Thyroid gland (tissue), 4 donors: ENCODE measurements around the gene TMEM217. TPM values are rescaled to one million over a fixed set of nuclear protein-coding genes. Genes with fewer than 3 reads are reported as not detected.

Experiments used
- DNase-seq, 2 donors: peaks; one replicate each; pipeline ENCODE4 v3.0.0-alpha.2; 2019
- H3K27ac ChIP-seq, 3 donors: fragments of 200-600 bp; sonication (generic); 1 replicate in 2 of 3; 2 replicates in 1 of 3; pipeline ENCODE4 v1.5.1; 2016 to 2019; ENCODE audit warnings: mild to moderate bottlenecking in 1 of 3, moderate library complexity in 1 of 3
- H3K27me3 ChIP-seq: fragments of 200-600 bp; sonication (generic); one replicate; pipeline ENCODE4 v1.5.1; 2019
- H3K36me3 ChIP-seq, 2 donors: fragments of 200-600 bp; sonication (generic); one replicate each; pipeline ENCODE4 v1.5.1; 2016 to 2019
- H3K4me1 ChIP-seq, 2 donors: fragments of 200-600 bp; sonication (generic); one replicate each; pipeline ENCODE4 v1.5.1; 2017 to 2019
- H3K4me3 ChIP-seq, 3 donors: fragments of 200-600 bp; sonication (generic); replicated peaks in 1 of 3; 1 replicate in 2 of 3; 2 replicates in 1 of 3; pipeline ENCODE4 v1.5.1; 2016; ENCODE audit warnings: mild to moderate bottlenecking in 1 of 3
- H3K9me3 ChIP-seq: fragments of 200-600 bp; sonication (generic); one replicate; pipeline ENCODE4 v1.5.1; 2017
- POLR2A ChIP-seq, 2 donors: fragments of 450-650 bp; IDR thresholded peaks; one replicate each; pipeline ENCODE4 v1.6.1; 2017; ENCODE audit warnings: antibody characterized with exemption in 2 of 2, mild to moderate bottlenecking in 2 of 2, moderate library complexity in 1 of 2
- WGBS, 2 donors: methylation state at CpG; one replicate each; pipeline ENCODE4 v1.1.5; 2017; 5-methylcytosine and 5-hydroxymethylcytosine counted together
- intact Hi-C: fragments of 100-400 bp; cut with DNase I; formaldehyde crosslinking; loops from one replicate; pipeline ENCODE4 v1.15.1; 2023
- total RNA-seq, 4 donors: library from RNA; depleted of rRNA; stranded (reverse); fragments of >200 nt; gene quantifications; one replicate each; pipeline ENCODE4 v1.2.3, GENCODE V29; 2016
- TF ChIP-seq, protein P1 (sequence below), 6 experiments: fragments of 200-600 bp in 3 of 6; fragments of 450-650 bp in 3 of 6; sonication (generic) in 3 of 6; IDR thresholded peaks; one replicate each; pipeline ENCODE4 v1.5.1; 2016 to 2019; ENCODE audit warnings: antibody characterized with exemption in 6 of 6, mild to moderate bottlenecking in 2 of 6, inconsistent platforms in 1 of 6, moderate library complexity in 1 of 6

Gene TMEM217
- total RNA-seq, 4 donors from 2014 or later = 0.22 to 3.8 (median 1.0) TPM; not detected in 1

DNA sequence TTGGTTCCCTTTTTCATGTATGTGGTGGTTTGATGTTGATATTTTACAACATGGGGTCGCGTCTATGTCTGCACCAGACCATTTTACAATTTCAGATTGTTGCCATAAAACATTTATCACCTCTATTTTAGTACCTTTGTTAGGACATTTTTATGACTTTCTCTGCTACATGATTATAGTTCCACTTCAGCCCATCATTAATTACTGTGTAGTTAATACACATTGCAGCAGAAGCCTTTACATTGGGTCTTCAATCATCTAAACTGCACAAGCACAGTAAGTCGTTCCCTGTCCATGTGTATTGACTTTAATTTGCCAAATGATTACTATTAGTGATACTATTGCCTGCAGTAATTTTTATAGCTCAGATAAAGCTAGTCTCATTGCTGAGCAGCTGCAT is 15.7 kb upstream of the TMEM217 start:
- DNase-seq = no peak
- Histone ChIP-seq H3K27ac (no peak overlapping the region), H3K4me3 (no peak overlapping the region), H3K9me3 (no peaks in the 10 kb centered on the region), H3K36me3 (no peaks in the 10 kb centered on the region), H3K4me1 (no peaks in the 10 kb centered on the region), H3K27me3 (no peaks in the 10 kb centered on the region)
- 87 to 88% methylated on average over 3 of the region's 3 CpGs for WGBS, 2 donors
- intact Hi-C loops = no loop called here
- TF ChIP-seq, protein P1, sequence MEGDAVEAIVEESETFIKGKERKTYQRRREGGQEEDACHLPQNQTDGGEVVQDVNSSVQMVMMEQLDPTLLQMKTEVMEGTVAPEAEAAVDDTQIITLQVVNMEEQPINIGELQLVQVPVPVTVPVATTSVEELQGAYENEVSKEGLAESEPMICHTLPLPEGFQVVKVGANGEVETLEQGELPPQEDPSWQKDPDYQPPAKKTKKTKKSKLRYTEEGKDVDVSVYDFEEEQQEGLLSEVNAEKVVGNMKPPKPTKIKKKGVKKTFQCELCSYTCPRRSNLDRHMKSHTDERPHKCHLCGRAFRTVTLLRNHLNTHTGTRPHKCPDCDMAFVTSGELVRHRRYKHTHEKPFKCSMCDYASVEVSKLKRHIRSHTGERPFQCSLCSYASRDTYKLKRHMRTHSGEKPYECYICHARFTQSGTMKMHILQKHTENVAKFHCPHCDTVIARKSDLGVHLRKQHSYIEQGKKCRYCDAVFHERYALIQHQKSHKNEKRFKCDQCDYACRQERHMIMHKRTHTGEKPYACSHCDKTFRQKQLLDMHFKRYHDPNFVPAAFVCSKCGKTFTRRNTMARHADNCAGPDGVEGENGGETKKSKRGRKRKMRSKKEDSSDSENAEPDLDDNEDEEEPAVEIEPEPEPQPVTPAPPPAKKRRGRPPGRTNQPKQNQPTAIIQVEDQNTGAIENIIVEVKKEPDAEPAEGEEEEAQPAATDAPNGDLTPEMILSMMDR (IDR thresholded peaks at IDR 0.05) = no peak
- no peak for TF ChIP-seq POLR2A (IDR thresholded peaks at IDR 0.05)

DNA sequence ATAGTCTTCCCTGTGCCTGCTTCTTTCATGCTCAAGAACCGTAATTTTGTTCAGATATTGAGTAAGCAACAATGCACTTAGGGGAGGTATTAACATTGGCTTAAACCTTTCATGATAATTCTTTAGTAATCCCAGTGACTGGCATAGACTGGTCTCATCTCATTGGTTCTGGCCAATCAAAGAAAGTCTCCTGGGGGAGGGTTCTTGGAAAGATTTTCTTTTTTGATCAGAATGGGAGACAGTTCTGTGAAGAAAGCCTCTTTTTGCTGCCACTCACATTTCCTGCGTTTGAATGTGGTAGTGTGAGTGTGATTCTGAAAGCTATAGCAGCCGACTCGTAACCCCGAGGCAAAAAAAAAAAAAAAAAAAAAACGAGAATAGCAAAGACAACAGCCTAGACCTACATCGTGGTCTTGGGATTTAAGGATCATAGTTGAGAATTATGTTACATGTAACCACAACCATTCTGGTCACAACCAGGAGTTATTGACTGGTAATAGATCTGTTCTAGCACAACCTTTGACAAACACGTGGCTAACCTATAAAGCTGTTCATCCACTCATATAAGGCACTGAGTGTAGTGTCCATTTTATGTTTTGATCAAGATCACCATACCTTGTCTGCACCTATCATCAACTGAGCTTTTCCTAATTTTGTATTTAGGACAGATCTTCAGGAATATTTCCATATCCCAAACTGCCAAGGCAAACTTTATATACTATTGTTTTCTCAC is 15.1 kb upstream of the TMEM217 start:
- DNase-seq = no peak
- Histone ChIP-seq H3K4me3 (no peak overlapping the region), H3K9me3 (no peaks in the 10 kb centered on the region), H3K4me1 (no peaks in the 10 kb centered on the region), H3K27ac (no peak overlapping the region), H3K36me3 (no peaks in the 10 kb centered on the region), H3K27me3 (no peaks in the 10 kb centered on the region)
- TF ChIP-seq, protein P1 (IDR thresholded peaks at IDR 0.05) = no peak
- no peak for TF ChIP-seq POLR2A (IDR thresholded peaks at IDR 0.05)
- intact Hi-C loops = no loop called here
- 82 to 89% methylated on average over 8 of the region's 8 CpGs for WGBS, 2 donors

DNA sequence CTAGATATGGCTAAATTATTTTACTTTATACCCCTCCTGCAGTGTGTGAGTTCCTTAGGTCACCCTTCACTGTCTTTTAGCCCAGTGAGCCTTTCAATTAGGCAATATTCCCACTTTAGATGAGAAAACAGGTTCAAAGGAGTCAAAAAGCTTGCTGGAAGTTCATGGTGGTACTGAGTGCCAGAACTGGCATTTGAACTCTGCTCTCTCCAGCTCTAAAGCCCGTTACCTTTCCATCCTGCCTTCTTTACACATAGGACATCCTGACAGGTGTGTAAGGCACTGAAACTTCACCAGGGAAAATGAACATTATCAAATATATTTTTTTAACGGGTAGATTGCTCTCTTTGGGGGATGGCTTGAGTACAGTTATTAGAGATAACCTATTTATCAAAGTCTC is 11.2 kb upstream of the TMEM217 start:
- Histone ChIP-seq H3K4me3 (no peak overlapping the region), H3K36me3 (no peaks in the 10 kb centered on the region), H3K27me3 (no peaks in the 10 kb centered on the region), H3K4me1 (peaks cover 2 to 3% of the 10 kb centered on the region in 2 donors), H3K27ac (no peak overlapping the region), H3K9me3 (no peaks in the 10 kb centered on the region)
- TF ChIP-seq, protein P1 (IDR thresholded peaks at IDR 0.05) = no peak
- TF ChIP-seq POLR2A (IDR thresholded peaks at IDR 0.05) = no peak
- 88 to 90% methylated on average over 2 of the region's 2 CpGs for WGBS, 2 donors
- no peak for DNase-seq
- intact Hi-C loops = no loop called here

DNA sequence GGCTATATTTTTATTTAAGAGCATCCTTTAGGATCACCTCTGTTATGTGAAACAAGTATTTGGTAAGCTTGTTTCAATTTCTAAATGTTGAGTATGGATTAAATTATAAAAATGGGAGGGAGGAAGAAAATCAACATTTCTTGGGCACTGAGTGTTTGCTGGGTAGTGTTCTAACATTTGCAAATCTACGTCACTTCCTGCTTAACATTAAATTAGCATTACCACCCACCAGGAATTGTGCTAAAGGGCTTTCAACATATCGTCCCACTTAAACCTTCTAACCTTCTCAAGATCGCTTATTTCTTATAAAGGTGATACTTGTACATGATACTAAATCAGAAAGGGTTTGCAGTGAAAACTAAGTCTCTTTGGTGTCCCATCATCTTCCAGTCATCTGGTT is 7.9 kb upstream of the TMEM217 start:
- no peak for DNase-seq
- 90% methylated on average over 3 of the region's 3 CpGs for WGBS, 2 donors
- Histone ChIP-seq H3K4me3 (no peak overlapping the region), H3K36me3 (no peaks in the 10 kb centered on the region), H3K27ac (no peak overlapping the region), H3K27me3 (no peaks in the 10 kb centered on the region), H3K4me1 (peaks cover 6% of the 10 kb centered on the region in 2 donors), H3K9me3 (no peaks in the 10 kb centered on the region)
- no peak for TF ChIP-seq POLR2A (IDR thresholded peaks at IDR 0.05)
- TF ChIP-seq, protein P1 (IDR thresholded peaks at IDR 0.05) = no peak
- intact Hi-C loops = no loop called here

DNA sequence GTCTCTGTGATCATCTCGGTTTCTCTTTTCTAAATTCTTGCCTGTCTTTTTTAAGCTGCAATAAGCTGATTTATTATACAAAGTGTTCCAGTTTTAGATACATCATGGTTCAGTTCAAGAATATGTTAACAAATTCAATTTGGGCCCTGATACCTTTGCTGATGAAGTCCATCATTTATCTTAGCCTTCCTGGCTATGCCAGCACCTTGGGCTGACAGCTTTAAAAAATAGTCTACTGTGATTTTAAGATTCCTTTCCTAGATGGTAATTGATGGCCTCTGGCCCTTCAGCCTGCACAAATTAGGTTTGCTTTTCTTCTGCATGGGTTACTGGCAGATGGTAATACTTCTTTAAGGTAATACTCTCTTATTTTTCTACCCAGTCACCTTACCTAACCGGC is 7.1 kb upstream of the TMEM217 start:
- DNase-seq = no peak
- Histone ChIP-seq H3K4me1 (peaks cover 6% of the 10 kb centered on the region in 2 donors), H3K9me3 (no peaks in the 10 kb centered on the region), H3K36me3 (no peaks in the 10 kb centered on the region), H3K27ac (no peak overlapping the region), H3K4me3 (no peak overlapping the region), H3K27me3 (no peaks in the 10 kb centered on the region)
- intact Hi-C loops = no loop called here
- WGBS, 2 donors = 78 to 86% methylated on average over 2 of the region's 2 CpGs
- TF ChIP-seq, protein P1 (IDR thresholded peaks at IDR 0.05) = no peak
- TF ChIP-seq POLR2A (IDR thresholded peaks at IDR 0.05) = no peak
